C4-2B (cell line): ENCODE results near the gene AP2A2.

Experiments
- H3K27ac ChIP-seq: fragments of 450-650 bp; 2 replicates; pipeline ENCODE4 v1.5.1; 2017
- ZFX ChIP-seq: fragments of 450-650 bp; IDR thresholded peaks from 2 replicates; pipeline ENCODE4 v1.6.1; 2017
- TF ChIP-seq, protein P1 (sequence below): fragments of 450-650 bp; conservative IDR thresholded peaks from 2 replicates; pipeline ENCODE4 v1.5.1; 2017; ENCODE audit warnings: mild to moderate bottlenecking

The AP2A2 gene

DNA sequence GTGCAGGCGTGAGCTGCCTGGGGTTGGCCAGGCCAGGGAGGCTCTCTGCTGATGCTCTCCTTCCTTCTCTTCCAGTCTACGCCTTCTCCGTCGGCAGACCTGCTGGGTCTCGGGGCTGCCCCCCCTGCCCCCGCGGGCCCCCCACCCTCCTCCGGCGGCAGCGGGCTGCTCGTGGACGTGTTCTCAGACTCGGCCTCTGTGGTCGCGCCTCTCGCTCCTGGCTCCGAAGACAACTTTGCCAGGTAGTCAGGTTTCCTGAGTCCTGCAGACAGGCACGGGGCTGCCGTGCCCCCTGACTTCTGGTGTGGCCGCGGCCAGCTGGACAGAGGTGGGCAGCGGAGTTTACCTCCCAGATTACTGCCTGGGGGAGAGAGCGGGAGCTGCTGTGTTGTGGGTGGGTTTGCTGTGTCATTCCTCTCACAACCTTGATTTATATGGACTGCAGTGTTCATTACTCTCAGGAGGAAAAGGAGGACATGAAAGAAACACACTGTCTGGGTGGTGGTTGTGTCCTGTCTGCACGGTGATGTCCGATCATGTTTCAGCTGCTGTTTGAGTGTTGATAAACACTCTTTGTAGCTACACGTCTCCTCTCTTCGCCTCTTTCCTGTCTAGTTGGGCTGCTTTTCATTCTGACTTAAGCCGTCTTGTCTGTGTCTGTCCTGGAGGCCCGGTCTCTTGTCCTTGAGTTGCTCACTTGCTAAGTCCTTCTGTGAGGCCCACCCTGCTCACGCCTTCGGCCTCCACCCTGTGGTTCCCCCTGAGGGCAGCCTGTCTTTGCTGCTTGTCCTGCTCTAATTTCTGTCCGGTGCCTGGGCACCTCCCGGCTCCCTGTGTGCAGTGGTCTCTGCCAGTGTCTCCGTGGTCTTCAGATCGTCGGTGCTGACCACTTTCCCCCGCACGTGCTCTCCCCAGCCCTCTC lies 74.9 kb downstream of the AP2A2 start:
- TF ChIP-seq, protein P1, sequence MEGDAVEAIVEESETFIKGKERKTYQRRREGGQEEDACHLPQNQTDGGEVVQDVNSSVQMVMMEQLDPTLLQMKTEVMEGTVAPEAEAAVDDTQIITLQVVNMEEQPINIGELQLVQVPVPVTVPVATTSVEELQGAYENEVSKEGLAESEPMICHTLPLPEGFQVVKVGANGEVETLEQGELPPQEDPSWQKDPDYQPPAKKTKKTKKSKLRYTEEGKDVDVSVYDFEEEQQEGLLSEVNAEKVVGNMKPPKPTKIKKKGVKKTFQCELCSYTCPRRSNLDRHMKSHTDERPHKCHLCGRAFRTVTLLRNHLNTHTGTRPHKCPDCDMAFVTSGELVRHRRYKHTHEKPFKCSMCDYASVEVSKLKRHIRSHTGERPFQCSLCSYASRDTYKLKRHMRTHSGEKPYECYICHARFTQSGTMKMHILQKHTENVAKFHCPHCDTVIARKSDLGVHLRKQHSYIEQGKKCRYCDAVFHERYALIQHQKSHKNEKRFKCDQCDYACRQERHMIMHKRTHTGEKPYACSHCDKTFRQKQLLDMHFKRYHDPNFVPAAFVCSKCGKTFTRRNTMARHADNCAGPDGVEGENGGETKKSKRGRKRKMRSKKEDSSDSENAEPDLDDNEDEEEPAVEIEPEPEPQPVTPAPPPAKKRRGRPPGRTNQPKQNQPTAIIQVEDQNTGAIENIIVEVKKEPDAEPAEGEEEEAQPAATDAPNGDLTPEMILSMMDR, result no peak
- TF ChIP-seq ZFX, result no peak
- H3K27ac ChIP-seq, result no peak overlapping the region

DNA sequence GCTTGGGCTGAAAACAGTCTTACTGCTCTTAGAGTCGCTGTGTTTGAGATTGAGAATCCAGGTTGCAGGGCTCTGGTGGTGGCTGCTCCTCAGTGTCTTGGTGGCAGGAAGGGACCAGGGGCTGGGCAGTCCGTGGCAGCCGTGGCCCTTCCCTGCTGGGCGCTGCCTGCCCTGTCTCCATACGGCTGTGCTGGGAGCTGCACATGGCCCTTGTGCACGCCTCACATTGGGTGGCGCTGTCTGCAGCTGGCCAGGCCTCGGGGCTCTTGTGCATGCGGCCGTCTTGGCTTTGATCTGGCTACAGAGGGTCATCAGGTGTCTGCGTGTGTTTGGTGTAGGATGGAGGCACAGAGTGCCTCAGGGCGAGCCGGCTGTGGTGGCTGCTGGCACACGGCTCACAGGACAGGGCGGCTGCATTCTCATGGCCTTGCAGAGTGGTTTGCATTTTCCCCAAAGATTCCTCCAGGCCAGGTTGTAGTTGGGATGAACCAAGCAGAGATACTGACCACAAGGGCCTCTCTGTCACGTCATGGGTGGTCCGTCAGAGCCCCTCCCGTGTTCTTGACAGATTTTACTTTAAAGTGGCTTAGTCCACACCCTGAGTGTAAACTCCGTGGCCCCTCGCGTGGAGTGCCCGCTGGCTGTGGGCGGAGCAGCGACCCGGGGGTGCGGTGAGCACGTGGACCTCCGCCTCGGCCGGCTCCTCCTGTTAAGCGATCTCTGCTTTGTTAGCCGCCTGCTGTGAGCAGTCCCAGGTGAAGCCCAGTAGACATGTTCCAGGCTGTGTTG lies 76.1 kb downstream of the AP2A2 start:
- no peak overlapping the region for H3K27ac ChIP-seq
- no peak for TF ChIP-seq ZFX
- TF ChIP-seq, protein P1, result no peak

- TF ChIP-seq, protein P1, result no peak
- TF ChIP-seq ZFX, result no peak
- H3K27ac ChIP-seq, result no peak overlapping the region
These were observed 76.8 kb downstream of the AP2A2 start for GRCh38 chr11:1002406-1002984.

DNA sequence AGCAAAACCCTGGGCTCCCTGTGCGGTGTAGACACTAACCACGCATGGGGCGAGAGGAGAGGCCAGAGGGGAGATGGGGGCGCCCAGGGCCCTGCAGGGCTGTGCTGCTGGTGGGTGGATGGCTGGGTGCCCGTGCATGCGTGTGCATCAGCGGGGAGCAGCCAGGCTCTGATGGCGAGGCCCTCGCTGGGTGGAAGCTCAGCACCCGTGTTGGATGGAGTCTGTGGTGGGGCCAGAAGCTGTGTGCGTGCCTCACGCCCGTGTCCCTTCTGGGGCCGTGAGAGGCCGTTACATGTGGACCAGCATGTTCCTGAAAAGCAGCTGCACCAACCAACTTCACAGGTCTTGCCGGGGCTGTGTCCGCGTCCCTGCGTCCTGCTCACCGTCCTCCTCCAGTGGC lies 77.5 kb downstream of the AP2A2 start:
- TF ChIP-seq ZFX, result no peak
- TF ChIP-seq, protein P1, result no peak

GRCh38 chr11:1005928-1006327 lies 80.3 kb downstream of the AP2A2 start:
- TF ChIP-seq ZFX, result no peak
- TF ChIP-seq, protein P1, result no peak
- no peak overlapping the region for H3K27ac ChIP-seq

More for the DNA sequence above, 77.5 kb downstream of the AP2A2 start:
- no peak overlapping the region for H3K27ac ChIP-seq

- no peak overlapping the region for H3K27ac ChIP-seq
- TF ChIP-seq, protein P1, result no peak
- TF ChIP-seq ZFX, result no peak
These were observed 81.1 kb downstream of the AP2A2 start for GRCh38 chr11:1006762-1007161.

DNA sequence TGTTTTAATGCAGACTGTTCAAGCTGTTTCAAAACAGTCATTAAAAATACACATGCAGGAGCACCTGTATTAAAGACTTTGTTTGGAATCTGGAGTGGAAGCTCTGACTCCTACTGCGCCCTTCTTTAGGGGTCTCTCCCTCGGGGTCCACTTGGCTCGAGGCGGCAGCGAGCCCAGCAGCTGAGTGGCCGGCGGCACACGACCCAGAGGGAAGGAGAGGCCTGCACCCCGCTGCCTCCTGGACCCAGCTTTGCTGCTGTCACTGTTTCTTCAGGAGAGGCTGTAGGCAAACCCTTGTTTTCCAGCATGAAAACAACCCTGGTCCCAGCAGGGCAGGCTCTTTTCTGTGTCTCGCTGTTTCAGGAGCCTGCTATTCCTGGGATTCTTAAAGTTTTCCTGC lies 81.6 kb downstream of the AP2A2 start:
- TF ChIP-seq, protein P1, result no peak
- TF ChIP-seq ZFX, result no peak
- no peak overlapping the region for H3K27ac ChIP-seq
